ENCODE data around the gene SFI1.

SFI1 gene

GRCh38 chr22:31637891-31638618 lies 141.7 kb downstream of the SFI1 start:
- H3K27ac ChIP-seq, result no peak overlapping the region
- TF ChIP-seq, protein P1, sequence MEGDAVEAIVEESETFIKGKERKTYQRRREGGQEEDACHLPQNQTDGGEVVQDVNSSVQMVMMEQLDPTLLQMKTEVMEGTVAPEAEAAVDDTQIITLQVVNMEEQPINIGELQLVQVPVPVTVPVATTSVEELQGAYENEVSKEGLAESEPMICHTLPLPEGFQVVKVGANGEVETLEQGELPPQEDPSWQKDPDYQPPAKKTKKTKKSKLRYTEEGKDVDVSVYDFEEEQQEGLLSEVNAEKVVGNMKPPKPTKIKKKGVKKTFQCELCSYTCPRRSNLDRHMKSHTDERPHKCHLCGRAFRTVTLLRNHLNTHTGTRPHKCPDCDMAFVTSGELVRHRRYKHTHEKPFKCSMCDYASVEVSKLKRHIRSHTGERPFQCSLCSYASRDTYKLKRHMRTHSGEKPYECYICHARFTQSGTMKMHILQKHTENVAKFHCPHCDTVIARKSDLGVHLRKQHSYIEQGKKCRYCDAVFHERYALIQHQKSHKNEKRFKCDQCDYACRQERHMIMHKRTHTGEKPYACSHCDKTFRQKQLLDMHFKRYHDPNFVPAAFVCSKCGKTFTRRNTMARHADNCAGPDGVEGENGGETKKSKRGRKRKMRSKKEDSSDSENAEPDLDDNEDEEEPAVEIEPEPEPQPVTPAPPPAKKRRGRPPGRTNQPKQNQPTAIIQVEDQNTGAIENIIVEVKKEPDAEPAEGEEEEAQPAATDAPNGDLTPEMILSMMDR (conservative IDR thresholded peaks at IDR 0.05), result no peak

DNA sequence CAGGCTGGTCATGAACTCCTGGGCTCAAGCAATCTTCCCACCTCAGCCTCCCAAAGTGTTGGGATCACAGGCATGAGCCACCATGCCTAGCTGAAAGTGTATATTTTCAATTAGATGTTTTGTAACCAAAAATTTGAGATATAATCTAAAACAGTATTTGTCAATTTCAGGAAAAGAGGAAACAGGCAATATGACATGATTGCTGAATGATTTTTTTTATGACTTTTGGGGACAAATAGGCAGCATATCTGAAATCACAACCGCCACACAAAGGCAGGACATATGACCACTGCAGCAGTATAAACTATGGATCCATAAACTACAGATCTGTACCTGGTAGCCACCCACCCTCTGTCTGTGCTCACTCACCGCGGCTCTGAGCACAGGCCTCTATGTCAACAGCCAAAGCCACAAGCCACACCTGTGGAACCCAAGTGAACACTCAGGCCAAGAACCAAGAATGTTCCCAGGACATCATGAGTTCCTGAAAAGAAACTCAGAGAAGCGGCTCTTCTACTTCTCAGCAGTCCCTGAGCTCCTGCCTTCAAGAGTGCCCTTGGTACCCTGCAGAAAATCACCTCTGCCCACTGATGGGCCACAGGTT lies 143.2 kb downstream of the SFI1 start:
- H3K27ac ChIP-seq, result no peak overlapping the region
- TF ChIP-seq, protein P1 (conservative IDR thresholded peaks at IDR 0.05), result no peak

- no peak overlapping the region for H3K27ac ChIP-seq
- TF ChIP-seq, protein P1 (conservative IDR thresholded peaks at IDR 0.05), result no peak
Observed at GRCh38 chr22:31646186-31647019, 150.1 kb downstream of the SFI1 start.

DNA sequence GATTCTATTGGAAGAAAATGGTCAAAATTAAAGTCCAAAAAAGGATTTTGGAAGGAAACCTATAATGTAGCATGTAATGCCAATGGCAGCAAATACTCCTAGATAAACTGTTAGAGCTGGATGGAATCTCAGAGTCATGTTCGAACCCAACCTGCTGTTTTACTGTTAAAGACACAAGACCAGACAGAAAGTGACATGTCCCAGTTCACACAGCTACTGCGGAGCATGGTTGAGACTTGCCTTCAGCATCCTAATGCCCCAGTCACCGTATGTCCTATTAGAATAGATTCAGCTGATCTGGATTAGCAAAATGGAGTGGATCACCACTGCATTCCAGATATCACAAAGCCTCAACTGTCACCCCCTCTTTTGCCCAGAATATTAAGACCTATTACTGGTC lies 150.7 kb downstream of the SFI1 start:
- H3K27ac ChIP-seq, result no peak overlapping the region
- TF ChIP-seq, protein P1 (conservative IDR thresholded peaks at IDR 0.05), result no peak

DNA sequence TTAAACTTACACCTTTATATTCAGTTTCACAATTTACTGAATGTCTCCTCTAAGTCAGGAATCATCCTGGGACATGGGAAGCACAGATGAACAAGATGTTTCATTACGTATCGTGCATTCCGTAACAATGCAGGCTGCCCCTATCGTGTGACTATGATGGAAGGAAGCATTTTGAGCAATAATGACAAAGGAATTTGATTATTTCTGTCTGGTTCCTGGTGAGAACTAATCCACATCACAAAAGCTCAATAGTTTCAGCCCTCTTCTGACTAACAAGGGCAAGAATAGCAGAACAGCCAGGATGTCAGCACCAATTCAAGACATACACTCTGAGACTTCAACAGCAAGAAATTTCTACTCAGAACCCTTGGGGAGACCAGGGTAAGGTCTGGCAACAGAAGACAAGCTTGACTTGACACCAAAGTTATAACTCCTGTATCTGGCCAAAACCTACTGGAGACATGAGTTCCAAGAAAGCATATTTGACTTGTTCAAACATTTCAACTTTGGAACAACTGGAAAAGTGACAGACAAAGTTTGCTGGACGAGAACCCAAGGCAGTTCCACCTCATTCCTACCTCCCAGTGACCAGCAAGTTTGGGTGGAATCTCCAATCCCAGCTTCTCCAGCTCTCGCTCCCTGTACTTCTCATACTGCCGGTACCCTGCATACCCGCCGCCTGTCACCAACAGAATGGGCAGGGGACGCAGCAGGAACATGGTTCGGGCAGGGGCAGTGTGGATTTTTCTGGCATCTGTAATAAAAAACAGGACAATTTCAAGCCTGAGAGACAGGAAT lies 151.4 kb downstream of the SFI1 start:
- no peak overlapping the region for H3K27ac ChIP-seq
- TF ChIP-seq, protein P1 (conservative IDR thresholded peaks at IDR 0.05), result no peak

GRCh38 chr22:31650391-31650790 lies 154.1 kb downstream of the SFI1 start:
- no peak overlapping the region for H3K27ac ChIP-seq
- TF ChIP-seq, protein P1 (conservative IDR thresholded peaks at IDR 0.05), result no peak
